GM10847 (cell line): ENCODE measurements around the gene CPLANE2.

Experiments used
- POLR2A ChIP-seq: IDR thresholded peaks from 2 replicates; pipeline ENCODE4 v1.6.1; 2011; ENCODE audit not compliant: insufficient read length; ENCODE audit errors: extremely low read depth

The CPLANE2 gene

DNA sequence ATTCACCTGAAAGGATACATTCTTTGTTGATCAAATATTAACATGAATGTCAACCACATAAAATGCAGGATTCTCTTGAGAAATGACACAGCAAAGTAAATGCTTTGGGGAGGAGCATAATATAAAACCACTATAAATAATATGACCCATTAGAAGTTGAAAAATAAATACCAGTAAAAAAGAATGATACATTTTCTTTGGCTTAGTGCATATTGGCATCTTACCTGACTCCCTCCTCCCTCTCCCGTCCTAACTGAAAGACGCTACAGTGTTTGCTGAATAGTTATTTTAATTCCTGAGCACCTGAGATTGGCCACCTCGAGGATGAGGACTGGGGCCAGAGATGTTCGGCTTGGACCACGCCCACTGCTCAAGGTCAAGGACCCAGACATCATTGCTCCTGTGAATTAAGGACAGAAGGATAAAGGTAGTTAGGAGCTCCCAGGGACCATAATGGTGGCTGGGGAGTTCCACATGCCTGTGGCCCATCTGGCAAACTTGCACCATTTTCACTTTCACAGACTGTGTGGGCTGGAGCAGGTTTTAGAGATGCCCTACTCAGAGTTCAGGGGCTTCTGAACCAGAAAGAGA lies 16.4 kb upstream of the CPLANE2 start:
- TF ChIP-seq POLR2A: no peak

- no peak for TF ChIP-seq POLR2A
These were observed 15.9 kb upstream of the CPLANE2 start for GRCh38 chr1:16252912-16253311.

- no peak for TF ChIP-seq POLR2A
These were observed 14.4 kb upstream of the CPLANE2 start for GRCh38 chr1:16251381-16251780.

DNA sequence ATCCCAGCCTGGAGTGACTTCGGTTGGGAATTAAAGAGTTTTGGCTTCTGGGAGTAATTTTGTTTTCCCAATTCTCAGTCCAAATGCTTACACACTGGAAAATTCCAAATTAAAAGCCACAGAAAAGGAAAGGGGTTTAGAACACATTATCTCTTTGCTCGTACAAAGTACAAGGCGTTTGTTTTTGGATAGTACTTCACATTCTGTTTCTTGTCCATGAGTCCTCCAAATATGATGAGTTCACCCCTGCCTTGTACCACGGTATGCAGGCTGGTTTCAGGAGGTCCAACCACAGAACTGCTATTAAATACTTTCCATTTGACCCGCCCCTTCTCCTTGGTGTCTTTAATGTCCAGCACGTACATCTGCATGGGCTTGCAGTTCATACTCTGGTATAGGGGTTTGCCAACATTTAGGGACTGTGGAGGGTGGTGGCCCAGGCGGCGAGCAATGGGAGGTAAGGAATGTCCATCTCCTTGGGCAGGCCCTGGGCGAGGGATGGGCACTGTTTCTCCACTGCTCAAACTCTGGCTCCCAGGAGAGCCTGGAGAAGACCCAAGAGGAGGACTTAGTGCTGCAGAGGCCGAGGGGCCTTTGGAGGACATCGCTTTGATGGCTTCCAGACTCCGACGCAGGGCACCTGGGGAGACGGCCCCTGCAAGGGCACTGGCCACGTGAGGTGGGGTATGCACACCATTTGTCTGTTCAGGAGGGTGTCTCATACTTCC lies 13.7 kb upstream of the CPLANE2 start:
- TF ChIP-seq POLR2A: no peak

- TF ChIP-seq POLR2A: no peak
These were observed 12.7 kb upstream of the CPLANE2 start for GRCh38 chr1:16249596-16250241.

DNA sequence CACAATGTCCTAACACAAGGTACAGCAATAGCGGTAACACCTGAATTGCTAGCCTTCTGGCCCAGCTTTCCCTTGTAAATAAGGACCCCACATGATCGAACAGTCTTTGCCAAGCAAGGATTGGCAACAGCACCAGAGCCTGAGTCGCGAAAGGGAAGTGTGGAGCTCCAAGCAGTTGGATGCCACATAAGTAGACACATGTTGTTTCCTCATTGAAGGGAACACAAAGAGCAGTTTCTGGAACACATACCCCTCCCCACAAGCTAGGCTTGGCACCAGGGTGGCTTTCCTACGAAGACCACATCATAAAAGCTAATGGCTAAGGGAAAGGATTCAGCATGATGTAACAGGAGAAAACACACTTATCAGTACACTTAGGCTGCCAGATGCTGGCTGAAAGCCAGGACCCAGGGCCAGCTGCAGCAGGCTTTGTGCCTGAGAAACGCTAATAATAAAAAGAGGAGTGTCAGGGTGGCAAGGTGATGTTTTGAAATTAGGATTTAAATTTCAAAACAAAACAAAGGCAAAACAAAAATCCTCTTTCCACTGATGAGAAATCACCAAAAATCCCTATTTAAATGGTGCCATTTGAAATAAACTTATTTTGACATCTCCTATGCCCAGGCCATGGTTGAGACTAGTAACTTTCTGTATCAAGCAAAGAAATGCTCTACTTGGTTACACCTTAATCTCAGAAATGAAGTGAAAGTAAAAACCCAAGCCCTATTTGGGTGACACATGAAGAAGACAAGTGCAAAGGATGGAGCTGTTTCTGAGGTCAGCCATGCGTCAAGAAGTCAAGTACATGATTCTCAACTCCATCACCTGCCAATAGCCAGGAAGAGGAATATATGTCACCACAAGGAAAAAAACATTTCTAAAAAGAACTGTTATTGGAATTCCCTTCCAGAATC lies 11.9 kb upstream of the CPLANE2 start:
- TF ChIP-seq POLR2A: no peak

DNA sequence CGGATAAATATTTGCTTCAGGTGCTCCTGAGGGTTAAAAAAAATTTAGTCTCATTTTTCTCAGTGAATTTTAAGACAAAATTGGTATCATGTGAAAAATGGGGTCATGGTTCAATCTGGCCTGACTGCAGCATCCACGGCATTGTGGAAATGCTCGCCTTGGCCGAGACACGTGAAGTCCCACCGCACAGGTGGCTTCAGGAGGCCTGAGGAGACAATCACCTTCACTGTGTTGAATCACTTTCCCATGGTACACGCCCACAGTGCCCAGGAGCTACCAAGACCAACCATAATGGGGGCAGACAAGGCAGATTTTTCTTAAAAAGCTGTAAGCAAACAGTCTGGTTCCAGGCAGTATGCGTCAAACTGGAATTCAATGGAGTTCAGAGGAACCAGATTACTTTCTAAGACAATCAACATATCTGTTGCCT lies 11.0 kb upstream of the CPLANE2 start:
- TF ChIP-seq POLR2A: no peak

GRCh38 chr1:16247441-16247840 lies 10.5 kb upstream of the CPLANE2 start:
- no peak for TF ChIP-seq POLR2A

GRCh38 chr1:16246961-16247360 lies 10.0 kb upstream of the CPLANE2 start:
- TF ChIP-seq POLR2A: no peak

DNA sequence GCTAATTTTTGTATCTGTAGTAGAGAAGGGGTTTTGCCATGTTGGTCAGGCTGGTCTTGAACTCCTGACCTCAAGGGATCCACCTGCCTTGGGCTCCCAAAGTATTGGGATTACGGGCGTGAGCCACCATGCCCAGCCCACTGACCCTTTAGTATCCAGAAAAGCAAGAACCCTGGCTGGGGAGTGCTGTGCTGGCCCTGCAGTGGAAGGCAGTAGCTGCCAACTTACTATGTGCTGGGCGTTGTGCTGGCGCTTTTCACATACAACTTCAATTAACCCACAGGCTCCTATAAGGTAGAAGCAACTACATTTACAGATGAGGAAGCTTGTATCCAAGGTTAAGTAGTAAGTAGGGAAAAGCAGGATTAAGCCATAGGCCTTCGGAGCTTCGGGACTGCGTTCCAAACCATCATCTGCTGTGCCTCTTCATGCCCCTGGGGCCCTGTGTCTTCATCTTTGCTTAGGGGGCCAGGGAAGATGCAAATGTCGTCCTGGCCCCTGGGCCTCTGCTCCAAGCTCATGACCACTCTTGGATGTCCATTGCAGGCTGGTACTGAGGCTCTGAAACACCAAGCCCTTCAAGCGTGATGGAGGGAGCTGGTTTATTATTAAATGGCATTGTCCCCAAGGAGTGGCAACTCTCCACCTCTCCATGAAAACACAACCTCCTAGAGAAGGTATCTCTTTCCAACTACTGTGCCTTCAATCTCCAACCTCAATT lies 8.7 kb upstream of the CPLANE2 start:
- TF ChIP-seq POLR2A: no peak

DNA sequence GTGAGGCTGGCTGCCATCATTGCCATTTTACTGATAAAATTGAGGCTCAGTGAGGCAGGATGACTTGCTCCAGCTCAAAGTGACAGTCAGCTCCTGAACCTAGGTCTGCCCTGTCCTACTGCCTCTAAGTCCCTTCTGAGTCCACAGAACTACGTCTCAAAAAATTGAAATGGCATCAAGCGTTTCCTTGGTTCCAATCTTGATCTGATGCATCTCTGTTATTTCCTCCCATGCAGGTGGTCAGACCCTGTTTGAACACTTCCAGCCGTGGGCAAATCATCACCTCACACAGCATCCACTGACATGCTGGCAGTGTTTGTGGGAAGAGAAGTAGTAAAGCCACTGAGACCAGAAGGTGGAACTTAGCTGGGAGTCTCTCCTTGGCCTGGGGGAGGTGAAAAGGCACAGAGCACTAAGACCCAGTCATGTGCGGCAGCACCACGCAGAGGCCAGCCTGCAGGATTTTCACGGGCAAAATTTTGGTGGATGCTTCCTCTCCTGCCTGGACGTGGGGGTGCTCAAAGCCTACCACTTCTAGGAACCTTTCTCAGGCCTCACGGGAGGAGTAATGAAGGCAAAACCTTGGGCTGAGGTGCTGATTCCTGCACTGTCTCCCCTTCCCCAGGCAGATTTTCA lies 7.8 kb upstream of the CPLANE2 start:
- TF ChIP-seq POLR2A: no peak

DNA sequence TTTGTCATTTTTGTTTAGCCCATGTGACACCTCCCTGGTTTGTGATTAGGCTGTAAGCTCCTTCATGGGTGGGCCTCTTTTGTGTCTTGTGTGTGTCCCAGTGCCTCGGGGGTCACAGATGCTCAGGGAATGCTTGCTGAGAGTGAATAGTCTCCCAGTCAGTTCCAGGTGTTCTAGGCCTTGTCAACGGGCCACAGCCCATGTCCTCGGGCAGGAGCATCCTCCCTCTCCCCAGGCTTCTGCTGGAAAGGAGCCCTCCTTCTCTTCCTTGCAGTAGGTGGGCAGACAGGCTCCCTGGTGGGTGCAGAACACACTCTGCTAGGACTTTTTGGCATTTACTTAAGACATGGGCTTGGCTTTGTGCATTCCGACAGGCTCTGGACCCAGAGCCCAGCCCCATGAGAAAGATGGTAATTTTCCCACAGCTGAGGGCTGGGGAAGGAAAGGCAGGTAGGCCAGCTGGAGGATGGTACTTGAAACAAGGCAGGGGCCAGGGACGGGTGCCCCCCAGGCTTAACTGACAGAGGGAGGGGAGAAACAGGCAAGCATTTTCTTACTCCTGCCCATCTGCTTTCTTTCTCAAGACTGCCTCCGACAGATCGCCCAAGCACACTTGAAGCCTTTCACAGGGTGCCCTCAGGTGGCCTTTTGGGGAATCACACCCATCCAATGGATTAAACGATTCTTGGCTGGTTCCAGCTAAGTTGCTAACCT lies 7.1 kb upstream of the CPLANE2 start:
- no peak for TF ChIP-seq POLR2A

GRCh38 chr1:16243215-16243610 lies 6.2 kb upstream of the CPLANE2 start:
- no peak for TF ChIP-seq POLR2A
